HG03196 (cell line): ENCODE measurements around the gene ANO3.

Experiments used
- ATAC-seq: cut with Tn5 transposase; IDR thresholded peaks from one replicate; pipeline ENCODE4 v1.9.1; 2021; ENCODE audit not compliant: unreplicated experiment

ANO3 gene

DNA sequence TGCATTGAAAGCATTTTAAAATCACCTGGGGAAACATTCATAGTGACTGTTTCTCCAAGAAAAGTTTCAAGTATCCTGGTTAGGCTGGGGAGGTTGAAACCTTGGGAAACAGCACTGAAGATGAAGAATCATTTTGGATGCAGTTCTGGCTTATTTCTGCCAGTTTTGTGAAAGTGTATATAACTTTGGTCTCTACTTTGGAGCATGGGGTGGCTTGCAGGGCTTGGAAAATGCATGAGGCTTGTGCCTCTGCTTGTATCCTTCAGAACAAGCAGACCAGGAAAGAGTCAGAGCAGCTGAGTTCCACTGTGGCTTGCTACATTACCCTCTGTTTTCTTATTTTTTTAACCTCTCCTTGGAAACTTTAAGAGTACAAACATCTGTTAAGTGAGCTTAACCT is 370.5 kb downstream of the ANO3 start:
- no peak for ATAC-seq

DNA sequence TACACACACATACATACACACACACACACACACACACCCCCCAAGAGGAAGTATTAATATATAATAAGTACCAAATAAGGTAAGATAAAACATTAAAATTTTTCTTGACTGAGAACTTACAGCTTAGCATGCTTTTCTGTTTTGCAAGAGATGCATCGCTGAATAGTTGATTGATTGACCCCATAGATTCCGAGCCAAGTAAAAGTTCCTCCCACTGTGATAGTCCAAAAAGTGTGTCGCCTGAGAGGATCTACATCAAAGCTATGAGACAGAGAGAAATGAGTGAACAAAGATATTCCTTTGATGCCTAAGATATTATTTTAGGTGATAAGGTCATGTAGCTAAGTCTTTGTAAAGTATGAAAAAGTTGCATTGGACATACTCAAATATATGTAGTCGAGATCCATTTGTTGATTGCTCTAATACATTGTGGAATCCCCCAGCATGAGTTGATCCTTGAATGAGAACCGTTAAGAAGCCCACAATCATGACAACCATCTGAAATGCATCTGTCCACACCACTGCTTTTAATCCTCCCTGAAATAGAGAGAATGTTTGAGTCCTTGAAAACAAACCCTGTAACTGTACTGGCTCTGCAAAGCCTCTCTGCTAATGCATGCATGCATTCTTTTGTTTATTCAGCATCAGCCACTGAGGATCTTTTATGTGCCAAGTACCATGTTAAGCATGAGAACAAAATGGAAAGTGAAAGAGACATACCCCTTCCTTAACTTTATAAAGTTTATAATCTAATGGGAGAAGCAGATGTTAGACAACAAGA is 371.7 kb downstream of the ANO3 start:
- no peak for ATAC-seq

DNA sequence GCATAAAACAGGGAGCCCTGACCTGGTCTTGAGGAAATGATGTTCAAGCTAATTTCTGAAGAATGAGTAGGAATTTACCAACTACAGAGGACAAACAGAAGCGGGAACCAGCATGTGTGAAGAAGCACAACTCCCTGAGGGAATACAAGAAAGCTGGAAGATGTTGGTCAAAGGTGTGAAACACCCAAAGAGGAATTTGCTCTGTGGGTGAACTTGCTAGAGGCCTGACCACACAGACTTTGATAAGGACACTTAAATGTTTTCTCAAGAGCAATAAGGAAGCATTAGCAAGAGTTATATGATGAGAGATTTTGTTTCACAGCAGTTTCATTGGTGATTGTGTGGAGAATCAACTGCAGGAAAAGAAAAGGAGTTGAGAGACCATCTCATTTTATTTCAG is 372.3 kb downstream of the ANO3 start:
- no peak for ATAC-seq

DNA sequence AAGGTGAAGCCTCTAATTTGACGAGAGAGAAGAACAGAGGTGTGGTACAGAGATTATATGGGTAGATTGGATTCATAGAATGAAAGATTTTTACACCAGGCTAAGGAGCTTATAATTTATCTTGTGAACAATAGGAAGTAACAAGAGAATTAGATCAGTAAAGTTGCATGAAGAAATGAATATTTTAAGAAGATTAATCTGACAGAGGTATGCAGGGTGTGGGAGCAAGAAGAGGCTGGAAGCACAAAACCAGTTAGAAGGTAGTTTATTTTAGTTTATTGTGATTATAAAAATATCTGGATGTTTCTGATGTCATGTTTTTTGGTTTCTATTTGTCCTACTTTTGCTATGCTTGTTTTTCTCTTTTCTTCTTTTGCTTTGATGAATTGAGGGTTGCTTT is 374.3 kb downstream of the ANO3 start:
- ATAC-seq: no peak

DNA sequence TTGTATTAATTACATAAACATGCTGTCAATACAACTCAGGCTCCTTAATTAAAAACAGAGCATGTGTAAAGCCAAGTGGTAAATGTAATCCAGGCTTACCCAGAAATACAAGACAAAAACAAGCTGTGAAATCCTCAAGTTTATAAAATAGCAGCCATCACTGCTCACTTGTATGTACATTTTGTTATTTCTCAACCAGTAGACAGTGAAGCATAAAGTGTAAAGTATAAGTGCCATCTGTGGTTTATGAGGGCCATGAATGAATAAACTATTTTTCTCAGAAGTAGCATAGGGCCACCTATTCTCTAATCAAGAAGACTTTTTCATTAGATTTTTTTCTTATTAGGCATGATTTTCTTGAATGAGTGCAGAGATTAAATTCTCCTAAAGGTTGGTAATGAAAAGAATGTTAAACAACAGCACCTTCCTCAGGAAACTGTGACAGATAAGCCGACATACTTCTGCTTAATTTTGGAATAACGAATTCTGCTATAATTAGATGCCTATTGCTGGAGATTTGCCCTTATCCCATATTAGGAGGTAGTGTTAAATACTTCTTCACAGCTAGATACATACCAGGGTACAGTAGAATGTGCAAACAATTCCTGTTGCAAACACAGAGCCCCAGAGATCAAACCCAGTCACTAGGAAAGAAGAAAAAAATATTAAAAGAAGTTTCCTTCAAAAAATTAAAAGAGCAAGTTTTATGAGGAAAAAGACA is 377.0 kb downstream of the ANO3 start:
- no peak for ATAC-seq

DNA sequence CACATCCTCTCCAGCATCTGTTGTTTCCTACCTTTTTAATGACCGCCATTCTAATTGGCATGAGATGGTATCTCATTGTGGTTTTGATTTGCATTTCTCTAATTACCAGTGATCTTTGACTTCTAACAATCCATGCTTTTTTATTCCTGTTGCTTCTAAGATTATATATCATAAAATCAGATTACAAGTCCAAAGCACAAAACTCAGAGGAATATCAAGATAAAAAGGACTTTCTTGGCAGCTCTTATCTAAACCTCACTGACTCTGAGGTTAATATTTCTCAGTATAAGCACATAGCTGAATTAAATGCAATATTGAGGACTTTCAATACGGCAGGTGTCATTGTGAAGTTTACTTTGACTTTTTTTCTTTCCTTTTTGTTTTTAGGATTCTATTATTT is 378.6 kb downstream of the ANO3 start:
- no peak for ATAC-seq

DNA sequence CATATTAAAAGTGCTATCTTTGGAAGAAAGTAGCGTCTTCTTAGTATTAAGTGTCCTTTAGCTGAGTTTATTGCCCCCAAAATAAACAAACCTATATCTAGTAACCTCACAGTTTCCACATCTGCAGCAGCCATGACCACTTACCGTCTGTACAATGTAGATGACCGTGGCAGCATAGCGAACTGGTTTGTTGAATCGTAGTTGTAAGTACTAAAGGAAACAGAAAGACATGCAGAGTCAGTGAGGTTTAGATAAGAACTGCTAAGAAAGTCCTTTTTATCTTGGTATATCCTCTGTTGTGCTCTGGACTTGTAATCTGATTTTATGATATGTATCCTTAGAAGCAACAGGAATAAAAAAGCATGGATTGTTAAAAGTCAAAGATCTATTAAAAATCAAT is 380.6 kb downstream of the ANO3 start:
- no peak for ATAC-seq
